HCT116 (cell line): ENCODE results near the gene PC. TPM values are rescaled to one million over a fixed set of nuclear protein-coding genes. Genes with fewer than 3 reads are reported as not detected.

Experiments used
- ATAC-seq: fragments of 200-7000 bp; cut with Tn5 transposase; 2 replicates; pipeline ENCODE4 v1.9.1; 2020; ENCODE audit warnings: mild to moderate bottlenecking, moderate library complexity
- BruUV-seq: library from RNA; stranded (reverse); fragments of 400-500 nt; replicated peaks from 2 replicates; lab custom pipeline; 2021; lab: Mats Ljungman, UMichigan
- CTCF ChIA-PET: fragments of 300-600 bp; sonication (Branson Sonifier 250); formaldehyde crosslinking; loops from one replicate; lab custom pipeline; 2021; ENCODE audit warnings: antibody characterized with exemption; lab: Charles Lee
- POLR2A ChIA-PET: fragments of 300-600, 350-600 bp; sonication (Branson Sonifier 250); formaldehyde crosslinking; loops from one replicate; lab custom pipeline; 2021; ENCODE audit warnings: antibody characterized with exemption; lab: Charles Lee
- RAD21 ChIA-PET, 2 experiments: fragments of 300-600 bp; sonication (Branson Sonifier 250); formaldehyde crosslinking; loops; one replicate each; lab custom pipeline; 2023; ENCODE audit warnings: low total read pairs in 2 of 2; ENCODE audit not compliant: uncharacterized antibody in 2 of 2, unreplicated experiment in 2 of 2, low non-redundant PET in 1 of 2; lab: Charles Lee
- DNase-seq: peaks from one replicate; pipeline ENCODE4 v3.0.0-alpha.2; 2010; ENCODE audit warnings: low read depth, low spot score
- H2AFZ ChIP-seq: fragments of 200-600 bp; shearing (Covaris generic), sonication (generic); 2 replicates; pipeline ENCODE4 v1.6.1; 2017; ENCODE audit warnings: low read depth, mixed run types, mixed read lengths, antibody characterized with exemption, low read length; ENCODE audit not compliant: poor library complexity, severe bottlenecking
- H3K27ac ChIP-seq: 2 replicates; pipeline ENCODE4 v1.5.1; 2012; ENCODE audit warnings: low read depth, low read length
- H3K27me3 ChIP-seq: fragments of 200-600 bp; sonication (generic); 2 replicates; pipeline ENCODE4 v1.6.1; 2016; ENCODE audit warnings: mixed run types, low read length, mixed read lengths; ENCODE audit not compliant: insufficient read depth
- H3K36me3 ChIP-seq, 2 experiments: fragments of 200-500 bp in 1 of 2; fragments of 200-600 bp in 1 of 2; sonication (Bioruptor generic) in 1 of 2; sonication (generic) in 1 of 2; 2 replicates each; pipeline versions ENCODE4 v1.5.1 to v1.6.1; 2014 to 2016; ENCODE audit warnings: low read length in 2 of 2, inconsistent platforms in 1 of 2, mixed read lengths in 1 of 2, mixed run types in 1 of 2; ENCODE audit not compliant: insufficient read depth in 2 of 2, control insufficient read depth in 1 of 2
- H3K4me1 ChIP-seq, 2 experiments: fragments of 200-600 bp in 1 of 2; sonication (generic) in 1 of 2; 2 replicates each; pipeline versions ENCODE4 v1.5.1 to v1.6.1; 2012 to 2017; ENCODE audit warnings: low read length in 2 of 2, inconsistent platforms in 1 of 2, mild to moderate bottlenecking in 1 of 2, mixed read lengths in 1 of 2, mixed run types in 1 of 2, moderate library complexity in 1 of 2; ENCODE audit not compliant: insufficient read depth in 2 of 2, control insufficient read depth in 1 of 2
- H3K4me2 ChIP-seq: fragments of 200-600 bp; sonication (generic); 2 replicates; pipeline ENCODE4 v1.6.1; 2017; ENCODE audit warnings: mixed run types, low read length, mixed read lengths
- H3K4me3 ChIP-seq, 2 experiments: fragments of 200-600 bp in 1 of 2; sonication (generic) in 1 of 2; replicated peaks in 1 of 2; 2 replicates each; pipeline ENCODE4 v1.5.1; 2011 to 2016; ENCODE audit warnings: low read length in 2 of 2, control low read depth in 1 of 2, low read depth in 1 of 2, mild to moderate bottlenecking in 1 of 2, mixed read lengths in 1 of 2, mixed run types in 1 of 2
- H3K79me2 ChIP-seq: fragments of 200-600 bp; sonication (generic); 2 replicates; pipeline ENCODE4 v1.6.1; 2017; ENCODE audit warnings: mild to moderate bottlenecking, mixed run types, low read length, moderate library complexity, mixed read lengths; ENCODE audit not compliant: insufficient read depth
- H3K9ac ChIP-seq: fragments of 200-600 bp; sonication (generic); 2 replicates; pipeline ENCODE4 v1.6.1; 2016; ENCODE audit warnings: low read length, mixed read lengths
- H3K9me2 ChIP-seq: fragments of 200-600 bp; sonication (generic), shearing (Covaris generic); 2 replicates; pipeline ENCODE4 v1.6.1; 2017; ENCODE audit warnings: mixed run types, mild to moderate bottlenecking, moderate library complexity; ENCODE audit not compliant: insufficient read depth
- H3K9me3 ChIP-seq, 2 experiments: fragments of 200-500 bp in 1 of 2; fragments of 200-600 bp in 1 of 2; sonication (Bioruptor generic) in 1 of 2; sonication (generic) in 1 of 2; 2 replicates each; pipeline ENCODE4 v1.6.1; 2014 to 2017; ENCODE audit warnings: low read length in 2 of 2, mixed read lengths in 2 of 2, inconsistent platforms in 1 of 2, low read depth in 1 of 2, mild to moderate bottlenecking in 1 of 2, mixed run types in 1 of 2, moderate library complexity in 1 of 2; ENCODE audit not compliant: control insufficient read depth in 1 of 2, insufficient read depth in 1 of 2
- H4K20me1 ChIP-seq: fragments of 200-600 bp; sonication (generic), shearing (Covaris generic); 2 replicates; pipeline ENCODE4 v1.6.1; 2017; ENCODE audit warnings: mixed run types, mild to moderate bottlenecking, moderate library complexity; ENCODE audit not compliant: insufficient read depth
- CEBPB ChIP-seq: IDR thresholded peaks from 2 replicates; pipeline ENCODE4 v1.6.1; 2012; ENCODE audit warnings: low read depth
- EGR1 ChIP-seq: IDR thresholded peaks from 2 replicates; pipeline ENCODE4 v1.6.1; 2012; ENCODE audit warnings: low read depth
- EZH2 ChIP-seq: fragments of 200-600 bp; sonication (generic); IDR thresholded peaks from 2 replicates; pipeline ENCODE4 v1.6.1; 2017; ENCODE audit warnings: antibody characterized with exemption, mixed run types
- EZH2phosphoT487 ChIP-seq: fragments of 200-600 bp; IDR thresholded peaks from 2 replicates; pipeline ENCODE4 v1.6.1; 2018; ENCODE audit warnings: antibody characterized with exemption, borderline replicate concordance
- FOSL1 ChIP-seq: IDR thresholded peaks from 2 replicates; pipeline ENCODE4 v1.6.1; 2012; ENCODE audit warnings: low read depth
- POLR2A ChIP-seq: IDR thresholded peaks from 2 replicates; pipeline ENCODE4 v1.7.0; 2011; ENCODE audit warnings: borderline replicate concordance; ENCODE audit not compliant: insufficient read depth, insufficient read length; ENCODE audit errors: extremely low read depth
- SIN3A ChIP-seq: IDR thresholded peaks from 2 replicates; pipeline ENCODE4 v1.6.1; 2012; ENCODE audit warnings: low read depth
- SP1 ChIP-seq: IDR thresholded peaks from 2 replicates; pipeline ENCODE4 v1.6.1; 2012; ENCODE audit warnings: low read depth
- SRF ChIP-seq: IDR thresholded peaks from 2 replicates; pipeline ENCODE4 v1.6.1; 2012; ENCODE audit warnings: low read depth
- TCF7L2 ChIP-seq: IDR thresholded peaks from 2 replicates; pipeline ENCODE4 v1.7.0; 2011; ENCODE audit warnings: borderline replicate concordance, inconsistent platforms; ENCODE audit not compliant: insufficient read depth, insufficient read length; ENCODE audit errors: extremely low read depth
- YY1 ChIP-seq: IDR thresholded peaks from 2 replicates; pipeline ENCODE4 v1.6.1; 2011; ENCODE audit warnings: low read length, low read depth, moderate library complexity, mild to moderate bottlenecking; ENCODE audit not compliant: insufficient replicate concordance; ENCODE audit errors: extremely low read depth
- ZFX ChIP-seq: fragments of 450-650 bp; IDR thresholded peaks from 2 replicates; pipeline ENCODE4 v1.6.1; 2017
- ZNF274 ChIP-seq: fragments of 200-500 bp; sonication (Bioruptor generic); IDR thresholded peaks from 2 replicates; pipeline ENCODE4 v1.6.1; 2014; ENCODE audit warnings: mild to moderate bottlenecking, low read depth, low read length, inconsistent platforms
- intact Hi-C: fragments of 100-400 bp; cut with micrococcal nuclease; formaldehyde crosslinking; loops from 2 replicates; pipeline ENCODE4 v1.10.0; 2022
- total RNA-seq: library from RNA; stranded (reverse); gene quantifications from one replicate; pipeline ENCODE4 v1.2.1, GENCODE V29; 2021; ENCODE audit not compliant: unreplicated experiment
- TF ChIP-seq, protein P1 (sequence below): IDR thresholded peaks from 2 replicates; pipeline ENCODE4 v1.6.1; 2011; ENCODE audit warnings: mild to moderate bottlenecking, low read length, moderate library complexity; ENCODE audit not compliant: insufficient replicate concordance; ENCODE audit errors: extremely low read depth
- TF ChIP-seq, protein P2 (sequence below): IDR thresholded peaks from 2 replicates; pipeline ENCODE4 v1.6.1; 2012
- TF ChIP-seq, protein P3 (sequence below), 3 experiments: fragments of 200-600 bp in 1 of 3; sonication (generic) in 1 of 3; IDR thresholded peaks in 2 of 3; conservative IDR thresholded peaks in 1 of 3; 2 replicates each; pipeline ENCODE4 v1.5.1; 2012 to 2017; ENCODE audit warnings: low read depth in 2 of 3, low read length in 2 of 3, antibody characterized with exemption in 1 of 3, borderline replicate concordance in 1 of 3, control low read depth in 1 of 3, mild to moderate bottlenecking in 1 of 3, mixed read lengths in 1 of 3, mixed run types in 1 of 3, moderate library complexity in 1 of 3; ENCODE audit not compliant: insufficient read depth in 1 of 3

PC gene
- total RNA-seq, 1 experiment from 2014 or later, result 24.1 TPM

DNA sequence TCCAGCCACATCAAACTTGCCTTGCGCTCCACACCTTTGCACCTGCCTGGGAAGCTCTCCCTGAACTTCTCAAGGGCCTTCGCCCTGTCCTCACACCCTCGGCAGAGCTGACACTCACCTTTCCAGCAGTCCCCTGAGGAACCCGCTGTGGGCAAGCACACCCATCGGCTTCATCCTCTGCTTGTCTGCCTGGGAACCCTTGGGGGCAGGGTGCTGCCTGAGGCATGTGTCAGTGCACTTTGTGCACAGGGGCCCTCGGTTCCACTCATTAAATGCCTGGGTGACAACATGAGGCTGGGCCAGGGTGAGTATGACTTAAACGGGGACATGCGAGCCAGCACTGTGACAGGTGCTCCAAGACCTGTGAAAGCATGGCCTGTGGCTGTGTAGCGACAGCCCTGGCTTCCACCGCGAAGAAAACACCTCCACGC lies 103.9 kb downstream of the PC start:
- POLR2A ChIA-PET, result no interaction called here
- H3K9ac ChIP-seq, result no peak overlapping the region

DNA sequence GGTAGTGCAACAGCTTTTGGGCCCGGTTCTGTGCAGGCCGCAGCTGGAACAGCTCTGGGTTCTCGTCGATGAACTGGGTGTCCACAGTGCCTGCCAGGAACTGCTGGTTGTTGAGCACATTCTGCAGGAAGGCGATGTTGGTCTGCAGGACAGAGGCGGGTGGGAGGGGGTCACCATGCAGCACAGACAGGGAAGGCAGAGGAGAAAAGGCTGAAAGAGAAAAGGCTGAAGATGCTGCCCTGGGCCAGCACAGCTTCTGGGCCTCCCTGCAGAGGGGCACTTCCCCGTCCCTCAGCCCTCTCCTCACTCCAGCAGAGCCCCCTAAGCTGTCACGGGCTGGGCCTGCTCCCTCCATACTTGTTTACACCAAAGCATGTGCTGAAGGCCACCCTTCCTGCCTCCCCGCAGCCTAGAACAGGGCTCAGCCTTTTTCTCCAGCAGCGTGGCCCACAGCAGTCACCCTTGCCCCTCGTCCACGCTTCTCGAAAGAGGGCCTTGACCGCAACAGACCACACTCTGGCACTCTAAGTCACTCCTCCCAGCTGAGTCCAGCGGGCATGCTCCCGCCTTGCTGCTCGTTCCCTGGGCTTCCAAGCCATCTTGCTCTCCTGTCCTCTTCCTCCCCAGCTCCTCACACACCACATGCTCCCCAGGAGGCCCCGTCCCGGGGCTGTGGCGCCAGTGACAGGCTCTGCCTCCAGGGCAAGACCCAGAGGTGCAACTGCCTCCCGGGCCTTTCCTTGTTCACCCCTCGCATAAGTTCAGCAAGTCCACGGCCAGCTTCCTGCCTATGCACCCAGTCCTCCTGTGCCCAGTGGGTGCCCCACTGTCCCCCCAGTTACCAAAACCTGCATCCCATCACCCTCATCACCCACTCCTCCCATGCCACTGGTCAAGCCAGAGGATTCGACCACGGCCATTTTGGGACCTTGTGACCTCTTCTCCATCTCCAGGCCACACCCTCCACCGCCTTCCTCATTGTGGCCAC lies 104.6 kb downstream of the PC start:
- Histone ChIP-seq H3K27me3 (no peaks in the 10 kb centered on the region), H3K27ac (no peak overlapping the region), H2AFZ (no peak overlapping the region), H3K9me3 (no peaks in the 10 kb centered on the region), H3K9ac (no peak overlapping the region), H3K4me2 (no peak overlapping the region), H3K9me2 (no peaks in the 10 kb centered on the region), H4K20me1 (no peaks in the 10 kb centered on the region), H3K79me2 (peaks cover 14% of the 10 kb centered on the region), H3K36me3 (peaks cover 0 to under 1% of the 10 kb centered on the region in 2 experiments; a peak in 2 of 4 replicates), H3K4me3 (no peak overlapping the region), H3K4me1 (peaks cover 11 to 30% of the 10 kb centered on the region in 2 experiments)
- POLR2A ChIA-PET, result no interaction called here
- CTCF ChIA-PET, result interaction anchor here (1.6 kb wide), 1 partner anchor 10 kb away, joined by 6 read pairs; the partner anchor contains the start of gene RCE1
- no peak for DNase-seq
- RAD21 ChIA-PET, result no interaction called here
- intact Hi-C loops, result no loop called here
- no peak for ATAC-seq
- no TSS peak for BruUV-seq
- TF ChIP-seq POLR2A (no peak), EZH2phosphoT487 (no peak), EGR1 (no peak), CEBPB (no peak), SP1 (no peak), FOSL1 (no peak), SRF (no peak), EZH2 (no peak), YY1 (no peak), ZNF274 (no peak)
- TF ChIP-seq, protein P1, sequence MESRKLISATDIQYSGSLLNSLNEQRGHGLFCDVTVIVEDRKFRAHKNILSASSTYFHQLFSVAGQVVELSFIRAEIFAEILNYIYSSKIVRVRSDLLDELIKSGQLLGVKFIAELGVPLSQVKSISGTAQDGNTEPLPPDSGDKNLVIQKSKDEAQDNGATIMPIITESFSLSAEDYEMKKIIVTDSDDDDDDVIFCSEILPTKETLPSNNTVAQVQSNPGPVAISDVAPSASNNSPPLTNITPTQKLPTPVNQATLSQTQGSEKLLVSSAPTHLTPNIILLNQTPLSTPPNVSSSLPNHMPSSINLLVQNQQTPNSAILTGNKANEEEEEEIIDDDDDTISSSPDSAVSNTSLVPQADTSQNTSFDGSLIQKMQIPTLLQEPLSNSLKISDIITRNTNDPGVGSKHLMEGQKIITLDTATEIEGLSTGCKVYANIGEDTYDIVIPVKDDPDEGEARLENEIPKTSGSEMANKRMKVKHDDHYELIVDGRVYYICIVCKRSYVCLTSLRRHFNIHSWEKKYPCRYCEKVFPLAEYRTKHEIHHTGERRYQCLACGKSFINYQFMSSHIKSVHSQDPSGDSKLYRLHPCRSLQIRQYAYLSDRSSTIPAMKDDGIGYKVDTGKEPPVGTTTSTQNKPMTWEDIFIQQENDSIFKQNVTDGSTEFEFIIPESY, result no peak
- TF ChIP-seq, protein P2, sequence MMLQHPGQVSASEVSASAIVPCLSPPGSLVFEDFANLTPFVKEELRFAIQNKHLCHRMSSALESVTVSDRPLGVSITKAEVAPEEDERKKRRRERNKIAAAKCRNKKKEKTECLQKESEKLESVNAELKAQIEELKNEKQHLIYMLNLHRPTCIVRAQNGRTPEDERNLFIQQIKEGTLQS, result no peak
- TF ChIP-seq, protein P3, sequence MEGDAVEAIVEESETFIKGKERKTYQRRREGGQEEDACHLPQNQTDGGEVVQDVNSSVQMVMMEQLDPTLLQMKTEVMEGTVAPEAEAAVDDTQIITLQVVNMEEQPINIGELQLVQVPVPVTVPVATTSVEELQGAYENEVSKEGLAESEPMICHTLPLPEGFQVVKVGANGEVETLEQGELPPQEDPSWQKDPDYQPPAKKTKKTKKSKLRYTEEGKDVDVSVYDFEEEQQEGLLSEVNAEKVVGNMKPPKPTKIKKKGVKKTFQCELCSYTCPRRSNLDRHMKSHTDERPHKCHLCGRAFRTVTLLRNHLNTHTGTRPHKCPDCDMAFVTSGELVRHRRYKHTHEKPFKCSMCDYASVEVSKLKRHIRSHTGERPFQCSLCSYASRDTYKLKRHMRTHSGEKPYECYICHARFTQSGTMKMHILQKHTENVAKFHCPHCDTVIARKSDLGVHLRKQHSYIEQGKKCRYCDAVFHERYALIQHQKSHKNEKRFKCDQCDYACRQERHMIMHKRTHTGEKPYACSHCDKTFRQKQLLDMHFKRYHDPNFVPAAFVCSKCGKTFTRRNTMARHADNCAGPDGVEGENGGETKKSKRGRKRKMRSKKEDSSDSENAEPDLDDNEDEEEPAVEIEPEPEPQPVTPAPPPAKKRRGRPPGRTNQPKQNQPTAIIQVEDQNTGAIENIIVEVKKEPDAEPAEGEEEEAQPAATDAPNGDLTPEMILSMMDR (IDR thresholded peaks at IDR 0.05 in 2 of 3, conservative IDR thresholded peaks at IDR 0.05 in 1 of 3; ENCODE audit: borderline replicate concordance in 1 of 3, insufficient read depth in 1 of 3, low read depth in 2 of 3, low read length in 2 of 3), result no peak

More for the DNA sequence above, 103.9 kb downstream of the PC start:
- Histone ChIP-seq H2AFZ (no peak overlapping the region), H3K79me2 (peaks cover 21% of the 10 kb centered on the region), H3K4me1 (peaks cover 11 to 30% of the 10 kb centered on the region in 2 experiments), H3K9me2 (no peaks in the 10 kb centered on the region), H3K27ac (no peak overlapping the region; the same call in 1 of the 2 replicates), H4K20me1 (no peaks in the 10 kb centered on the region), H3K27me3 (no peaks in the 10 kb centered on the region), H3K9me3 (no peaks in the 10 kb centered on the region), H3K4me2 (no peak overlapping the region), H3K36me3 (peaks cover 0 to 4% of the 10 kb centered on the region in 2 experiments; a peak in 1 of 4 replicates), H3K4me3 (no peak overlapping the region)
- RAD21 ChIA-PET, result no interaction called here
- ATAC-seq (no peak), DNase-seq (no peak)
- no TSS peak for BruUV-seq
- intact Hi-C loops, result no loop called here
- TF ChIP-seq ZFX (no peak), SIN3A (no peak), CEBPB (no peak), TCF7L2 (no peak)
- CTCF ChIA-PET, result no interaction called here
